Measurements from ENCODE around the gene SPATA2.

SPATA2 gene

GRCh38 chr20:49886571-49887213 lies 28.6 kb downstream of the SPATA2 start:
- Histone ChIP-seq H3K9me3 (replicated peaks; ENCODE audit: insufficient read depth, low read length) (no peaks in the 10 kb centered on the region), H3K79me2 (ENCODE audit: low read length) (no peaks in the 10 kb centered on the region), H3K27me3 (replicated peaks; ENCODE audit: insufficient read depth, low read length) (no peaks in the 10 kb centered on the region), H4K20me1 (ENCODE audit: insufficient read depth, low read length) (no peaks in the 10 kb centered on the region), H3K4me2 (ENCODE audit: low read depth, low read length) (no peak overlapping the region), H3K9ac (ENCODE audit: low read length) (no peak overlapping the region), H3K9me2 (replicated peaks; ENCODE audit: insufficient read depth, low read length) (no peaks in the 10 kb centered on the region), H3K27ac (ENCODE audit: low read length) (no peak overlapping the region), H3K36me3 (replicated peaks; ENCODE audit: insufficient read depth, low read length) (no peaks in the 10 kb centered on the region), H3F3A (ENCODE audit: insufficient read depth, low read length) (no peaks in the 10 kb centered on the region), H3K4me1 (ENCODE audit: low read length) (no peaks in the 10 kb centered on the region), H3K4me3 (ENCODE audit: low read length) (no peak overlapping the region), H2AFZ (ENCODE audit: low read length) (no peak overlapping the region)
- no peak for DNase-seq
- TF ChIP-seq EZH2phosphoT487 (IDR thresholded peaks at IDR 0.05; ENCODE audit: low read length) = no peak
- no peak for TF ChIP-seq CTCF (IDR thresholded peaks at IDR 0.05; ENCODE audit: low read length)
- no peak for TF ChIP-seq EZH2 (optimal IDR thresholded peaks at IDR 0.05; ENCODE audit: low read depth, low read length)

GRCh38 chr20:49885558-49886332 lies 29.6 kb downstream of the SPATA2 start:
- Histone ChIP-seq H3K9ac (ENCODE audit: low read length) (no peak overlapping the region), H4K20me1 (ENCODE audit: insufficient read depth, low read length) (no peaks in the 10 kb centered on the region), H3K4me2 (ENCODE audit: low read depth, low read length) (no peak overlapping the region), H3F3A (ENCODE audit: insufficient read depth, low read length) (no peaks in the 10 kb centered on the region), H3K79me2 (ENCODE audit: low read length) (no peaks in the 10 kb centered on the region), H2AFZ (ENCODE audit: low read length) (no peak overlapping the region), H3K4me1 (ENCODE audit: low read length) (no peaks in the 10 kb centered on the region), H3K9me2 (replicated peaks; ENCODE audit: insufficient read depth, low read length) (no peaks in the 10 kb centered on the region), H3K36me3 (replicated peaks; ENCODE audit: insufficient read depth, low read length) (no peaks in the 10 kb centered on the region), H3K27me3 (replicated peaks; ENCODE audit: insufficient read depth, low read length) (no peaks in the 10 kb centered on the region), H3K9me3 (replicated peaks; ENCODE audit: insufficient read depth, low read length) (no peaks in the 10 kb centered on the region), H3K4me3 (ENCODE audit: low read length) (no peak overlapping the region), H3K27ac (ENCODE audit: low read length) (no peak overlapping the region)
- DNase-seq = no peak
- TF ChIP-seq EZH2phosphoT487 (IDR thresholded peaks at IDR 0.05; ENCODE audit: low read length) (no peak), EZH2 (optimal IDR thresholded peaks at IDR 0.05; ENCODE audit: low read depth, low read length) (no peak), CTCF (IDR thresholded peaks at IDR 0.05; ENCODE audit: low read length) (no peak)

- Histone ChIP-seq H2AFZ (ENCODE audit: low read length) (no peak overlapping the region), H3K36me3 (replicated peaks; ENCODE audit: insufficient read depth, low read length) (no peaks in the 10 kb centered on the region), H3K9ac (ENCODE audit: low read length) (no peak overlapping the region), H3K9me2 (replicated peaks; ENCODE audit: insufficient read depth, low read length) (no peaks in the 10 kb centered on the region), H3K4me3 (ENCODE audit: low read length) (no peak overlapping the region), H3K9me3 (replicated peaks; ENCODE audit: insufficient read depth, low read length) (no peaks in the 10 kb centered on the region), H3K27me3 (replicated peaks; ENCODE audit: insufficient read depth, low read length) (no peaks in the 10 kb centered on the region), H3K4me1 (ENCODE audit: low read length) (no peaks in the 10 kb centered on the region), H3K27ac (ENCODE audit: low read length) (no peak overlapping the region), H3K4me2 (ENCODE audit: low read depth, low read length) (no peak overlapping the region), H3F3A (ENCODE audit: insufficient read depth, low read length) (no peaks in the 10 kb centered on the region), H3K79me2 (ENCODE audit: low read length) (no peaks in the 10 kb centered on the region), H4K20me1 (ENCODE audit: insufficient read depth, low read length) (no peaks in the 10 kb centered on the region)
- no peak for DNase-seq
- TF ChIP-seq CTCF (IDR thresholded peaks at IDR 0.05; ENCODE audit: low read length) = no peak
Observed at GRCh38 chr20:49883246-49883802, 32.0 kb downstream of the SPATA2 start.
